OCI-LY3 (cell line): ENCODE measurements around the gene RALA.

ENCODE experiments used
- H2AFZ ChIP-seq: fragments of 200-600, 300-600 bp; shearing (Covaris generic); 2 replicates; pipeline ENCODE4 v1.6.0; 2014; ENCODE audit warnings: antibody characterized with exemption, low read depth, low read length
- H3K27ac ChIP-seq: fragments of 200-600, 300-600 bp; sonication (generic); 2 replicates; pipeline ENCODE4 v1.5.1; 2014; ENCODE audit warnings: mild to moderate bottlenecking, low read length, moderate library complexity, mixed read lengths
- H3K27me3 ChIP-seq: fragments of 200-600, 300-600 bp; sonication (generic); 2 replicates; pipeline ENCODE4 v1.6.1; 2014; ENCODE audit warnings: low read depth, low read length, mixed read lengths
- H3K36me3 ChIP-seq: fragments of 200-600, 300-600 bp; sonication (generic); replicated peaks from 2 replicates; pipeline ENCODE3; 2014; ENCODE audit warnings: low read depth, low read length, mixed read lengths
- H3K4me1 ChIP-seq: fragments of 300-600, 200-600 bp; sonication (generic); 2 replicates; pipeline ENCODE4 v1.6.1; 2014; ENCODE audit warnings: low read length, mixed read lengths
- H3K4me2 ChIP-seq: fragments of 200-600, 300-600 bp; sonication (generic); 2 replicates; pipeline ENCODE4 v1.6.1; 2014; ENCODE audit warnings: low read length, mixed read lengths
- H3K4me3 ChIP-seq: fragments of 300-600, 200-600 bp; sonication (generic); 2 replicates; pipeline ENCODE4 v1.5.1; 2014; ENCODE audit warnings: antibody characterized with exemption, mild to moderate bottlenecking, low read length, moderate library complexity
- H3K79me2 ChIP-seq: fragments of 300-600, 200-600 bp; shearing (Covaris generic); 2 replicates; pipeline ENCODE4 v1.6.1; 2014; ENCODE audit warnings: mild to moderate bottlenecking, low read length, mixed read lengths
- H3K9ac ChIP-seq: fragments of 300-600, 200-600 bp; shearing (Covaris generic); 2 replicates; pipeline ENCODE4 v1.6.0; 2014; ENCODE audit warnings: mild to moderate bottlenecking, low read length, moderate library complexity
- H3K9me3 ChIP-seq: fragments of 200-600, 300-600 bp; shearing (Covaris generic); 2 replicates; pipeline ENCODE4 v1.6.1; 2014; ENCODE audit warnings: low read length, mixed read lengths; ENCODE audit not compliant: insufficient read depth
- H4K20me1 ChIP-seq: fragments of 200-600, 300-600 bp; sonication (generic); 2 replicates; pipeline ENCODE4 v1.6.1; 2016; ENCODE audit warnings: low read length, mixed read lengths; ENCODE audit not compliant: insufficient read depth
- EZH2phosphoT487 ChIP-seq: fragments of 200-600 bp; shearing (Covaris generic); IDR thresholded peaks from 2 replicates; pipeline ENCODE4 v1.6.1; 2018; ENCODE audit warnings: antibody characterized with exemption, mixed run types, low read depth
- TF ChIP-seq, protein P1 (sequence below): fragments of 200-600, 300-600 bp; sonication (generic); IDR thresholded peaks from 2 replicates; pipeline ENCODE4 v1.5.1; 2014; ENCODE audit warnings: antibody characterized with exemption, low read length, low read depth

Gene RALA

DNA sequence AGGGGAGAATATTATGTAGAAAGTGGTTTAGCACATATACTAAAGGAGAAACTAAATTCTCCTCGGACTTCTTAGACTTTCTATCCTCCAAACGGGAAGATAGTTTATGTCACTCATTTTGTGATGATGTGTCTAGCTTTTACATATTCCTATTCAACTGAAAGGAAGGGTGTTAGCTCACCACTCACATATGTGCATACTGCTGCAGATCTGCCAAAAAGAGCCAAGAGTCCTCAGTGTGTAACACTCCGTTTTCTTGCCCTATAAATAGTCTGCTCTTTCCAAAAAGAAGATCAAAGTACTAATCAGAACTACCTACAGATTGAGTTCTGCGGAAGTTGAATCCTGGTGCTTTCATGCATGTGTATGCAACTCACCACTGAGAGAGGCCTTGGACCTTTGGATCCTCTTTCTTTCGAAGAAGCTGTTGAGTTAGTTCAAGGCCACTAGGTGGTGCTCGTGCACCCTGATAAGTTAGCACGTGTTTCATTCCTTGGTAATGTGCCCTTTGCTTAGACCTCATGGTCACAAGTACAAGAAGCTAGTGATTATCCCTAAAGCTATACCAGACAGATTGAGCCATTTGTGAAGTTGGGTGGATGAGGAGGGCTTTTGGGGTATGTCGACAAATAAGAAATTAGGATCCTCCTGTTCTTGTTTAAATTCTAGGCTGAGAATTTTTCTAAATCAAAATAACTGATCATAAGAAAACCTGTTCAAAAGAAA is 43.1 kb upstream of the RALA start:
- H2AFZ ChIP-seq: 0 out of 2 replicates have a peak overlapping the region, but pooled peaks have one; percentile 18
- peaks cover 8% of the 10 kb centered on the region for H3K4me1 ChIP-seq
- no peak overlapping the region for H3K27ac ChIP-seq
- no peaks in the 10 kb centered on the region for H3K79me2 ChIP-seq
- no peak overlapping the region for H3K9ac ChIP-seq
- H3K4me2 ChIP-seq: no peak overlapping the region
- TF ChIP-seq, protein P1, sequence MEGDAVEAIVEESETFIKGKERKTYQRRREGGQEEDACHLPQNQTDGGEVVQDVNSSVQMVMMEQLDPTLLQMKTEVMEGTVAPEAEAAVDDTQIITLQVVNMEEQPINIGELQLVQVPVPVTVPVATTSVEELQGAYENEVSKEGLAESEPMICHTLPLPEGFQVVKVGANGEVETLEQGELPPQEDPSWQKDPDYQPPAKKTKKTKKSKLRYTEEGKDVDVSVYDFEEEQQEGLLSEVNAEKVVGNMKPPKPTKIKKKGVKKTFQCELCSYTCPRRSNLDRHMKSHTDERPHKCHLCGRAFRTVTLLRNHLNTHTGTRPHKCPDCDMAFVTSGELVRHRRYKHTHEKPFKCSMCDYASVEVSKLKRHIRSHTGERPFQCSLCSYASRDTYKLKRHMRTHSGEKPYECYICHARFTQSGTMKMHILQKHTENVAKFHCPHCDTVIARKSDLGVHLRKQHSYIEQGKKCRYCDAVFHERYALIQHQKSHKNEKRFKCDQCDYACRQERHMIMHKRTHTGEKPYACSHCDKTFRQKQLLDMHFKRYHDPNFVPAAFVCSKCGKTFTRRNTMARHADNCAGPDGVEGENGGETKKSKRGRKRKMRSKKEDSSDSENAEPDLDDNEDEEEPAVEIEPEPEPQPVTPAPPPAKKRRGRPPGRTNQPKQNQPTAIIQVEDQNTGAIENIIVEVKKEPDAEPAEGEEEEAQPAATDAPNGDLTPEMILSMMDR: peak; percentile 94
- no peak for TF ChIP-seq EZH2phosphoT487
- H3K36me3 ChIP-seq: peaks cover 6% of the 10 kb centered on the region
- H4K20me1 ChIP-seq: no peaks in the 10 kb centered on the region
- H3K4me3 ChIP-seq: no peak overlapping the region
- no peaks in the 10 kb centered on the region for H3K27me3 ChIP-seq
- no peaks in the 10 kb centered on the region for H3K9me3 ChIP-seq

DNA sequence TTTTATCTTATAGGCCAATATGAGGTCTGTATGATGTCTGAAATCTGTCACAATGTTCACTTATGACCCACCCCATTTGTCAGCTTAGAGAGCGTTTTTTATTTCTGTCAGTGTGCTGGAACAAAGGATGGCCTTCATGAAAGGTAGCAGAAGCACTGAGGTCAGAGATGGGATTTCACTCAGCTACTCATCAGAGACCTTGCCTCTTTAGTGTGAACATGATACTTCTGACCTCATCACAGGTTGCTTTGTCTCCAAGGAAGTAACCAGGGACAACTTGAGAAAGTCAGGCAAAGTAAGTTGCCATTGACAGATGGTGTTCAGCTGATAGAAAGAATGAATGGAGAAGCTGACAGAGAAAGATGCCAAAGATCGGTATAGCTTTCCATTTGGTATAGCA is 40.8 kb upstream of the RALA start:
- Histone ChIP-seq H3K79me2 (no peaks in the 10 kb centered on the region), H3K27me3 (no peaks in the 10 kb centered on the region), H3K36me3 (no peaks in the 10 kb centered on the region), H3K9ac (no peak overlapping the region), H3K9me3 (no peaks in the 10 kb centered on the region), H4K20me1 (no peaks in the 10 kb centered on the region), H3K4me2 (no peak overlapping the region), H3K4me1 (peaks cover 8% of the 10 kb centered on the region), H3K27ac (no peak overlapping the region), H3K4me3 (no peak overlapping the region), H2AFZ (no peak overlapping the region)
- no peak for TF ChIP-seq EZH2phosphoT487
- TF ChIP-seq, protein P1: no peak

DNA sequence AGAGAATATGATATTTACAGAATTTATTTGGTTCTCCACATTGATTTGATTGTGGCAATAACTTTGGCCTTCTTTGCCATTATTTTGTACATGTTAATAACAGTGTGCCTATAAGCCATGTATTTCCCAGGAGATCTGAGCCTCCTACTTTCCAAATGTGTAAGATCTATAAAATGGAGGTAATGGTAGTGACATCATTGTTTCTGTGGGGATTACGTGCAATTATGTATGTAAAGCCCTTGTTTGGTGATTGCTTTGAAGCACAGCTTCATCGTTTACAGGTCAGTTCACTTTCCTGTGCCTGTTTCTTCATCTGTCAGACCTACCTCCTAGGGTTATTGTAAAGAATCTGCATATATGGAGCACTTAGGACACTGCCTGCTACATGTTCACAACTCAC is 39.8 kb upstream of the RALA start:
- TF ChIP-seq EZH2phosphoT487: no peak
- TF ChIP-seq, protein P1: no peak
- Histone ChIP-seq H3K36me3 (no peaks in the 10 kb centered on the region), H3K4me3 (no peak overlapping the region), H3K9me3 (no peaks in the 10 kb centered on the region), H3K4me2 (no peak overlapping the region), H3K27ac (no peak overlapping the region), H3K9ac (no peak overlapping the region), H3K27me3 (no peaks in the 10 kb centered on the region), H4K20me1 (no peaks in the 10 kb centered on the region), H2AFZ (no peak overlapping the region), H3K4me1 (peaks cover 8% of the 10 kb centered on the region), H3K79me2 (no peaks in the 10 kb centered on the region)

DNA sequence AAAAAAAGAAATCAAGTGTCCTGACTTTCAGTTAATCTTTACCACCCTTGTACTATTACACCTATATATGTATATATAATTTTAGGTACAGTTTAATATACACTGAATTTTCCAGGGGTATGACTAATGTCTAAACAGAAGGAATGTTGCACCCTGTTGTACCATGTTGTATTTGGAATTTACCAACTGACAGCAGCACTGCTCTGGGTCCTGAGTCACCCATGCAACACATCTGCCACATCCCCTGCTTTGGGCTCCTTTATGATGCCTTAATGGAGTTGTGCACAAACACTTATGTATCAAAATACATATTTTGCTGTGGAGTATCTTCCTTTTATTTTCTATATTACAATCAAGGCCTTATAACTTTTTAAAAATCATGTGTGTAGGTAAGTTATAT is 36.0 kb upstream of the RALA start:
- no peak overlapping the region for H2AFZ ChIP-seq
- H3K27ac ChIP-seq: no peak overlapping the region
- H3K4me2 ChIP-seq: no peak overlapping the region
- H3K36me3 ChIP-seq: no peaks in the 10 kb centered on the region
- H4K20me1 ChIP-seq: no peaks in the 10 kb centered on the region
- TF ChIP-seq, protein P1: no peak
- TF ChIP-seq EZH2phosphoT487: no peak
- no peak overlapping the region for H3K4me3 ChIP-seq
- peaks cover 18% of the 10 kb centered on the region for H3K4me1 ChIP-seq
- H3K9ac ChIP-seq: no peak overlapping the region
- H3K9me3 ChIP-seq: no peaks in the 10 kb centered on the region
- H3K79me2 ChIP-seq: no peaks in the 10 kb centered on the region
- no peaks in the 10 kb centered on the region for H3K27me3 ChIP-seq
